HCT116 (cell line): ENCODE results near the gene ORC4. TPM values are rescaled to one million over a fixed set of nuclear protein-coding genes. Genes with fewer than 3 reads are reported as not detected.

Experiments used
- ATAC-seq: fragments of 200-7000 bp; cut with Tn5 transposase; 2 replicates; pipeline ENCODE4 v1.9.1; 2020; ENCODE audit warnings: mild to moderate bottlenecking, moderate library complexity
- BruUV-seq: library from RNA; stranded (reverse); fragments of 400-500 nt; replicated peaks from 2 replicates; lab custom pipeline; 2021; lab: Mats Ljungman, UMichigan
- CTCF ChIA-PET: fragments of 300-600 bp; sonication (Branson Sonifier 250); formaldehyde crosslinking; loops from one replicate; lab custom pipeline; 2021; ENCODE audit warnings: antibody characterized with exemption; lab: Charles Lee
- POLR2A ChIA-PET: fragments of 300-600, 350-600 bp; sonication (Branson Sonifier 250); formaldehyde crosslinking; loops from one replicate; lab custom pipeline; 2021; ENCODE audit warnings: antibody characterized with exemption; lab: Charles Lee
- RAD21 ChIA-PET, 2 experiments: fragments of 300-600 bp; sonication (Branson Sonifier 250); formaldehyde crosslinking; loops; one replicate each; lab custom pipeline; 2023; ENCODE audit warnings: low total read pairs in 2 of 2; ENCODE audit not compliant: uncharacterized antibody in 2 of 2, unreplicated experiment in 2 of 2, low non-redundant PET in 1 of 2; lab: Charles Lee
- DNase-seq: peaks from one replicate; pipeline ENCODE4 v3.0.0-alpha.2; 2010; ENCODE audit warnings: low read depth, low spot score
- H2AFZ ChIP-seq: fragments of 200-600 bp; shearing (Covaris generic), sonication (generic); 2 replicates; pipeline ENCODE4 v1.6.1; 2017; ENCODE audit warnings: low read depth, mixed run types, mixed read lengths, antibody characterized with exemption, low read length; ENCODE audit not compliant: poor library complexity, severe bottlenecking
- H3K27ac ChIP-seq: 2 replicates; pipeline ENCODE4 v1.5.1; 2012; ENCODE audit warnings: low read depth, low read length
- H3K27me3 ChIP-seq: fragments of 200-600 bp; sonication (generic); 2 replicates; pipeline ENCODE4 v1.6.1; 2016; ENCODE audit warnings: mixed run types, low read length, mixed read lengths; ENCODE audit not compliant: insufficient read depth
- H3K36me3 ChIP-seq, 2 experiments: fragments of 200-500 bp in 1 of 2; fragments of 200-600 bp in 1 of 2; sonication (Bioruptor generic) in 1 of 2; sonication (generic) in 1 of 2; 2 replicates each; pipeline versions ENCODE4 v1.5.1 to v1.6.1; 2014 to 2016; ENCODE audit warnings: low read length in 2 of 2, inconsistent platforms in 1 of 2, mixed read lengths in 1 of 2, mixed run types in 1 of 2; ENCODE audit not compliant: insufficient read depth in 2 of 2, control insufficient read depth in 1 of 2
- H3K4me1 ChIP-seq, 2 experiments: fragments of 200-600 bp in 1 of 2; sonication (generic) in 1 of 2; 2 replicates each; pipeline versions ENCODE4 v1.5.1 to v1.6.1; 2012 to 2017; ENCODE audit warnings: low read length in 2 of 2, inconsistent platforms in 1 of 2, mild to moderate bottlenecking in 1 of 2, mixed read lengths in 1 of 2, mixed run types in 1 of 2, moderate library complexity in 1 of 2; ENCODE audit not compliant: insufficient read depth in 2 of 2, control insufficient read depth in 1 of 2
- H3K4me2 ChIP-seq: fragments of 200-600 bp; sonication (generic); 2 replicates; pipeline ENCODE4 v1.6.1; 2017; ENCODE audit warnings: mixed run types, low read length, mixed read lengths
- H3K4me3 ChIP-seq, 2 experiments: fragments of 200-600 bp in 1 of 2; sonication (generic) in 1 of 2; replicated peaks in 1 of 2; 2 replicates each; pipeline ENCODE4 v1.5.1; 2011 to 2016; ENCODE audit warnings: low read length in 2 of 2, control low read depth in 1 of 2, low read depth in 1 of 2, mild to moderate bottlenecking in 1 of 2, mixed read lengths in 1 of 2, mixed run types in 1 of 2
- H3K79me2 ChIP-seq: fragments of 200-600 bp; sonication (generic); 2 replicates; pipeline ENCODE4 v1.6.1; 2017; ENCODE audit warnings: mild to moderate bottlenecking, mixed run types, low read length, moderate library complexity, mixed read lengths; ENCODE audit not compliant: insufficient read depth
- H3K9ac ChIP-seq: fragments of 200-600 bp; sonication (generic); 2 replicates; pipeline ENCODE4 v1.6.1; 2016; ENCODE audit warnings: low read length, mixed read lengths
- H3K9me2 ChIP-seq: fragments of 200-600 bp; sonication (generic), shearing (Covaris generic); 2 replicates; pipeline ENCODE4 v1.6.1; 2017; ENCODE audit warnings: mixed run types, mild to moderate bottlenecking, moderate library complexity; ENCODE audit not compliant: insufficient read depth
- H3K9me3 ChIP-seq, 2 experiments: fragments of 200-500 bp in 1 of 2; fragments of 200-600 bp in 1 of 2; sonication (Bioruptor generic) in 1 of 2; sonication (generic) in 1 of 2; 2 replicates each; pipeline ENCODE4 v1.6.1; 2014 to 2017; ENCODE audit warnings: low read length in 2 of 2, mixed read lengths in 2 of 2, inconsistent platforms in 1 of 2, low read depth in 1 of 2, mild to moderate bottlenecking in 1 of 2, mixed run types in 1 of 2, moderate library complexity in 1 of 2; ENCODE audit not compliant: control insufficient read depth in 1 of 2, insufficient read depth in 1 of 2
- H4K20me1 ChIP-seq: fragments of 200-600 bp; sonication (generic), shearing (Covaris generic); 2 replicates; pipeline ENCODE4 v1.6.1; 2017; ENCODE audit warnings: mixed run types, mild to moderate bottlenecking, moderate library complexity; ENCODE audit not compliant: insufficient read depth
- CEBPB ChIP-seq: IDR thresholded peaks from 2 replicates; pipeline ENCODE4 v1.6.1; 2012; ENCODE audit warnings: low read depth
- FOSL1 ChIP-seq: IDR thresholded peaks from 2 replicates; pipeline ENCODE4 v1.6.1; 2012; ENCODE audit warnings: low read depth
- SRF ChIP-seq: IDR thresholded peaks from 2 replicates; pipeline ENCODE4 v1.6.1; 2012; ENCODE audit warnings: low read depth
- YY1 ChIP-seq: IDR thresholded peaks from 2 replicates; pipeline ENCODE4 v1.6.1; 2011; ENCODE audit warnings: low read length, low read depth, moderate library complexity, mild to moderate bottlenecking; ENCODE audit not compliant: insufficient replicate concordance; ENCODE audit errors: extremely low read depth
- intact Hi-C: fragments of 100-400 bp; cut with micrococcal nuclease; formaldehyde crosslinking; loops from 2 replicates; pipeline ENCODE4 v1.10.0; 2022
- total RNA-seq: library from RNA; stranded (reverse); gene quantifications from one replicate; pipeline ENCODE4 v1.2.1, GENCODE V29; 2021; ENCODE audit not compliant: unreplicated experiment
- TF ChIP-seq, protein P1 (sequence below): IDR thresholded peaks from 2 replicates; pipeline ENCODE4 v1.6.1; 2012; ENCODE audit warnings: low read depth
- TF ChIP-seq, protein P2 (sequence below): IDR thresholded peaks from 2 replicates; pipeline ENCODE4 v1.6.1; 2012
- TF ChIP-seq, protein P3 (sequence below): IDR thresholded peaks from 2 replicates; pipeline ENCODE4 v1.6.1; 2012

Gene ORC4
- total RNA-seq, 1 experiment from 2014 or later = 51.0 TPM

DNA sequence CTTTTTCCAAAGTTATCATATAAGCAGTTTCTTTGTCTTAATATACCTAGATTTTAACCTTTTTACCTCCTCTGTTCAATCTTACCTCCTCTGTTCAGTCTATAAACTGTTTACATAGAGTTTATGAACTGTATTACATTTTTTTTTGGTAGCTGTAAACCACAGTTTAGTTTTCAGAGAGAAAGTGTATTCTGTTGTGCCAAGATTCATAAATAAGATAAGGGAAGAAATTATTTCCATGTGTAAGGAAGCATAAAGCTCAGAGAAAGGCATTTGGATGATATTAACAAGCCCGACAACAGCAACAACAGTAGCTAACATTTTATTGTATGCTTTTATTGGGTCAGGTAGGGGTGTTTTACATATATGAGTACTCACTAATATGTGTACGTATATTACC lies 104.5 kb downstream of the ORC4 start (continued):
- TF ChIP-seq, protein P1, sequence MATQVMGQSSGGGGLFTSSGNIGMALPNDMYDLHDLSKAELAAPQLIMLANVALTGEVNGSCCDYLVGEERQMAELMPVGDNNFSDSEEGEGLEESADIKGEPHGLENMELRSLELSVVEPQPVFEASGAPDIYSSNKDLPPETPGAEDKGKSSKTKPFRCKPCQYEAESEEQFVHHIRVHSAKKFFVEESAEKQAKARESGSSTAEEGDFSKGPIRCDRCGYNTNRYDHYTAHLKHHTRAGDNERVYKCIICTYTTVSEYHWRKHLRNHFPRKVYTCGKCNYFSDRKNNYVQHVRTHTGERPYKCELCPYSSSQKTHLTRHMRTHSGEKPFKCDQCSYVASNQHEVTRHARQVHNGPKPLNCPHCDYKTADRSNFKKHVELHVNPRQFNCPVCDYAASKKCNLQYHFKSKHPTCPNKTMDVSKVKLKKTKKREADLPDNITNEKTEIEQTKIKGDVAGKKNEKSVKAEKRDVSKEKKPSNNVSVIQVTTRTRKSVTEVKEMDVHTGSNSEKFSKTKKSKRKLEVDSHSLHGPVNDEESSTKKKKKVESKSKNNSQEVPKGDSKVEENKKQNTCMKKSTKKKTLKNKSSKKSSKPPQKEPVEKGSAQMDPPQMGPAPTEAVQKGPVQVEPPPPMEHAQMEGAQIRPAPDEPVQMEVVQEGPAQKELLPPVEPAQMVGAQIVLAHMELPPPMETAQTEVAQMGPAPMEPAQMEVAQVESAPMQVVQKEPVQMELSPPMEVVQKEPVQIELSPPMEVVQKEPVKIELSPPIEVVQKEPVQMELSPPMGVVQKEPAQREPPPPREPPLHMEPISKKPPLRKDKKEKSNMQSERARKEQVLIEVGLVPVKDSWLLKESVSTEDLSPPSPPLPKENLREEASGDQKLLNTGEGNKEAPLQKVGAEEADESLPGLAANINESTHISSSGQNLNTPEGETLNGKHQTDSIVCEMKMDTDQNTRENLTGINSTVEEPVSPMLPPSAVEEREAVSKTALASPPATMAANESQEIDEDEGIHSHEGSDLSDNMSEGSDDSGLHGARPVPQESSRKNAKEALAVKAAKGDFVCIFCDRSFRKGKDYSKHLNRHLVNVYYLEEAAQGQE = no peak
- TF ChIP-seq, protein P2, sequence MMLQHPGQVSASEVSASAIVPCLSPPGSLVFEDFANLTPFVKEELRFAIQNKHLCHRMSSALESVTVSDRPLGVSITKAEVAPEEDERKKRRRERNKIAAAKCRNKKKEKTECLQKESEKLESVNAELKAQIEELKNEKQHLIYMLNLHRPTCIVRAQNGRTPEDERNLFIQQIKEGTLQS = no peak
- TF ChIP-seq SRF = no peak
- TF ChIP-seq, protein P3, sequence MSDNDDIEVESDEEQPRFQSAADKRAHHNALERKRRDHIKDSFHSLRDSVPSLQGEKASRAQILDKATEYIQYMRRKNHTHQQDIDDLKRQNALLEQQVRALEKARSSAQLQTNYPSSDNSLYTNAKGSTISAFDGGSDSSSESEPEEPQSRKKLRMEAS = no peak
- no peak for TF ChIP-seq YY1

DNA sequence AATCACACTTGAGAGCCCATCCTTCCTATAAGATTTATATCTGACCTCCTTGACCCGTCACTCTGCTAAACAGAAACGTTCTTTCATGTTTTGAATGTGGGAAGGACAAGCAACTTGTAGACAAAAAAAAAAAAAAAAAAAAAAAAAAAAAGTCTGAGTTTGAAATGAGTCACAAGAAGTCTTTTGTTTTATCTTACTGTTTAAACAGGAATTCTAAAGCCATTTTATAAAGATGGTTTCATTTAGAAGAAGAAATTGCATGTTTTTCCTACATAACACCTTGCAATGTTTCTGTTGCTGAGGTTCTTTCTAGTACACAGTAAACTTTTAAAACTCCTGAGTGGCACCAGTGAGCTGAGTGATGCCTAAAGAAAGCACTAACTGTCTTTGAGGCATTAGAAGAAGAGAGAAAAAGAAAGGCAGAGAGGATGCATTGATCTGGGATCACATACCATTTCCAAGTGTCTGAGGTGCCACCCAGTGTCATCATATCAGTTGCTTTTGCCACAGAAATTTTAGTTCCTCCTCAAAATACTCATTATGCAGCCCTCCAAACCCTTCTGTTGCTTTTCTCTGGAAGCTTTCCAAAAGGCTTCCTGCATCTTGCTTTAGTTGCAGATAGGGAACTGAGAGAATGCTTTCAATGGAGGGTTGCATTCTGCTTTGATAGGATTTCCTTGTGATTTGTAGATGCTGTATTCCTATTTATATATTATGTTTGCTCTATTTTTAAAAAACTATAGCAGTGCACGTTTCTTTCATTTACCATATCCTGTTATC lies 106.6 kb downstream of the ORC4 start:
- H4K20me1 ChIP-seq = no peaks in the 10 kb centered on the region
- no peak overlapping the region for H3K4me2 ChIP-seq
- H3K4me1 ChIP-seq = no peaks in the 10 kb centered on the region
- H3K27me3 ChIP-seq = no peaks in the 10 kb centered on the region
- ChIA-PET RAD21 (no interaction called here), CTCF (interaction anchor here (1.1 kb wide), 1 partner anchor 869 kb away, joined by 3 read pairs; no protein-coding TSS in a partner anchor), POLR2A (no interaction called here)
- H2AFZ ChIP-seq = no peak overlapping the region
- no peak overlapping the region for H3K4me3 ChIP-seq
- no peak overlapping the region for H3K27ac ChIP-seq
- no peaks in the 10 kb centered on the region for H3K9me2 ChIP-seq
- TF ChIP-seq CEBPB = no peak
- no peak for TF ChIP-seq FOSL1
- no peak for TF ChIP-seq YY1
- H3K36me3 ChIP-seq = no peaks in the 10 kb centered on the region
- H3K9ac ChIP-seq = no peak overlapping the region
- no peaks in the 10 kb centered on the region for H3K79me2 ChIP-seq
- no peak for ATAC-seq
- H3K9me3 ChIP-seq = no peaks in the 10 kb centered on the region
- DNase-seq = no peak
- BruUV-seq = no TSS peak
- intact Hi-C loops = loop anchor here (5.0 kb wide), 1 partner anchor 582 kb away; no protein-coding TSS in a partner anchor
